NCI-H82 treated with DMSO at 0.1 percent for 48 hours (cell line): Measurements from ENCODE around the gene MAN2C1.
A peak's percentile ranks its signal among the peaks of the same experiment; 100 is the strongest.
"Not testable (repeated sequence)": the region's sequence is repeated elsewhere in the genome, so short reads cannot be mapped to it uniquely, and the experiment has no call there.

Source experiments
- DNase-seq: peaks from one replicate; lab custom pipeline; 2025; ENCODE audit not compliant: unreplicated experiment; lab: John Stamatoyannopoulos, UW

The MAN2C1 gene

DNA sequence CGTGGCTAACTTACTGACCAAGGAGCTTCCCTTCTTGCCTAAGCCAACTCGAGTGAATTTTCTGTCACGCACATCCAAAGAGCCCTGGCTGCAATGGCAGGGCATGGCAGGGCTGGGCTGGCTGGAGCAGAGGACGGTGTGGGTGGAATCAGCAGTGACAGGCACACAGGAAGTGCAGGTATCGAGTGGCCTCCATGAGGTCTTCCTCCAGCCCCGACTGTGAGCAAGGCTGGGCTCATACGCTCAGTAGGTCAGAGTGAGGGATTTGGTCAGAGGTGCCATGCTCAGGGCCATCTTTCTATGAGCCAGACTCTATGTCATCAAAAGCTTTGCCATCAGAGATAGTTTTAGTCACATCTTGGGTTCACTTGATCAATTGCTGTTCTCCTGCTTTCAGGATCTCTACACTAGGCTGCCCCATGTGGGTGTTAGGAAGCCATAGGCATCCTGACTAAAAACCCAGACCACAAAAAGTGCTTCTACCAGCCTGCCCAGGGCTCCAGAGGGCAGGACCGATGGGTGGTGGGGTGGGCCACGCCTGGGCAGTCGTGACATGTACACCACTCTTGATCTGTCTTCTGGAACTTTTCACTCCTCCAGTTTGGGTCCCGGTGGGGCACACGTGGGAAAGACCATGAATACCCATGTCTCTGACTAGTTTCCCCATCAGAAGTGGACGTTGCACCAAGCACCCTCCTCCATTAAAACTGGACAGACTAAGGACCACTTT lies 55.1 kb downstream of the MAN2C1 start:
- no peak for DNase-seq

GRCh38 chr15:75312548-75312947 lies 55.9 kb downstream of the MAN2C1 start:
- not testable (repeated sequence) for DNase-seq

GRCh38 chr15:75309711-75310110 lies 58.7 kb downstream of the MAN2C1 start:
- no peak for DNase-seq

GRCh38 chr15:75307778-75308390 lies 60.5 kb downstream of the MAN2C1 start:
- DNase-seq, result peak; percentile 44

- DNase-seq, result no peak
These were observed 62.2 kb downstream of the MAN2C1 start for GRCh38 chr15:75306188-75306587.
